Heart left ventricle (tissue), 16 donors: ENCODE measurements around the gene NTM. TPM values are rescaled to one million over a fixed set of nuclear protein-coding genes. Genes with fewer than 3 reads are reported as not detected.

Source experiments
- ATAC-seq, 4 donors: fragments of 200-7000 bp; cut with Tn5 transposase; one replicate each; pipeline ENCODE4 v1.9.1; 2020 to 2022; ENCODE audit warnings: moderate library complexity in 4 of 4, mild to moderate bottlenecking in 3 of 4, moderate number of reproducible peaks in 1 of 4
- DNase-seq, 5 donors: peaks; one replicate each; pipeline ENCODE4 v3.0.0-alpha.2; 2020
- H3K27ac ChIP-seq, 12 donors: fragments of 200-600 bp; sonication (generic) in 4 of 12; one replicate each; pipeline versions ENCODE4 v1.5.0 to v1.8.0; 2016 to 2022; ENCODE audit warnings: mild to moderate bottlenecking in 2 of 12
- H3K27me3 ChIP-seq, 9 donors: fragments of 200-600 bp; sonication (generic) in 2 of 9; one replicate each; pipeline versions ENCODE4 v1.5.1 to v1.8.0; 2016 to 2022; ENCODE audit warnings: mild to moderate bottlenecking in 3 of 9
- H3K36me3 ChIP-seq, 9 donors: fragments of 200-600 bp; sonication (generic) in 2 of 9; one replicate each; pipeline versions ENCODE4 v1.5.0 to v1.8.0; 2018 to 2022; ENCODE audit warnings: mild to moderate bottlenecking in 2 of 9
- H3K4me1 ChIP-seq, 12 donors: fragments of 200-600 bp; sonication (generic) in 4 of 12; one replicate each; pipeline versions ENCODE4 v1.5.0 to v1.8.0; 2016 to 2022; ENCODE audit warnings: mild to moderate bottlenecking in 3 of 12
- H3K4me3 ChIP-seq, 12 donors: fragments of 200-600 bp; sonication (generic) in 4 of 12; one replicate each; pipeline versions ENCODE4 v1.5.0 to v1.8.0; 2017 to 2022; ENCODE audit warnings: mild to moderate bottlenecking in 9 of 12, moderate library complexity in 4 of 12
- H3K9me3 ChIP-seq, 12 donors: fragments of 200-600 bp; sonication (generic) in 4 of 12; one replicate each; pipeline versions ENCODE4 v1.5.0 to v1.8.0; 2016 to 2022; ENCODE audit warnings: mild to moderate bottlenecking in 1 of 12
- POLR2A ChIP-seq, 2 donors: fragments of 450-650 bp; IDR thresholded peaks; one replicate each; pipeline ENCODE4 v1.6.1; 2017; ENCODE audit warnings: antibody characterized with exemption in 2 of 2, mild to moderate bottlenecking in 2 of 2, moderate library complexity in 2 of 2
- WGBS, 4 donors: extraction: QIAGEN DNeasy Blood & Tissue Kit in 2 of 4; methylation state at CpG; one replicate each; pipeline versions ENCODE4 v1.1.5 to v1.1.7; 2013 to 2018; 5-methylcytosine and 5-hydroxymethylcytosine counted together
- intact Hi-C, 10 donors: fragments of 100-400 bp; cut with DNase I; formaldehyde crosslinking; loops; one replicate each; pipeline versions ENCODE4 v1.11.1 to v1.14.2; 2022
- polyA plus RNA-seq, 2 donors: library from polyadenylated mRNA; stranded (reverse); fragments of 200-250 nt; gene quantifications; one replicate each; pipeline ENCODE4 v1.2.3, GENCODE V29; 2013
- total RNA-seq, 9 donors: library from RNA; depleted of rRNA in 2 of 9; stranded (reverse); fragments of >200 nt in 2 of 9; fragmentation: NEBNext Ultra II Directional in 3 of 9; extraction: Animal tissue kit (Norgen Biotek cat#: 25700) in 3 of 9; gene quantifications; one replicate each; pipeline versions ENCODE4 v1.1.0 to v1.2.4, GENCODE V29; 2016 to 2023
- TF ChIP-seq, protein P1 (sequence below), 12 donors: fragments of 200-600 bp; sonication (generic) in 4 of 12; IDR thresholded peaks; one replicate each; pipeline versions ENCODE4 v1.5.0 to v1.8.0; 2018 to 2022; ENCODE audit warnings: antibody characterized with exemption in 12 of 12, mild to moderate bottlenecking in 5 of 12
- donor health status: ischemic (EF 13 %, LVEDD 7.1; RV severe dilation, severe dysfunction).
- donor health status: healthy with polysubstance abuse.
- donor health status: DM: no; HTN: yes; CAD: no.
- donor health status: DM: no; HTN: no; CAD: no.
- donor health status: ischemic (EF 25% LVEDD 6.9; RV normal size, moderate dysfunction).
- donor health status: ischemic (EF 25% LVEDD 5.7; RV mildly dilated, moderate dysfunction).
- donor health status: healthy.
- donor health status: DM: yes; HTN: yes; CAD: no.
- donor health status: ischemic (EF 35%, LVEDD 5.7; RV mildly dilated, moderate dysfunction).
- donor health status: nonischemic (EF 11% LVEDD 7.7; RV severe dilation, severe dysfunction).
- donor health status: DM: yes; HTN: yes; CAD: no.
- donor health status: PGD.
- donor health status: ischemic (EF 29% LVEDD 5.4; RV normal size, mild dysfunction).
- donor health status: nonischemic (EF 23%, LVEDD 6.1; RV moderate dilation, normal function).

NTM gene
- total and polyA plus RNA-seq, 11 donors = 0.40 to 7.7 (median 1.5) TPM

GRCh38 chr11:132101881-132102280 is 731.5 kb downstream of the NTM start:
- intact Hi-C loops = no loop called here
- no peak for DNase-seq
- 69 to 75% (median 74%) methylated on average over 3 of the region's 3 CpGs for WGBS, 4 donors
- no peaks in the 10 kb centered on the region for H3K27me3 ChIP-seq
- no peak for TF ChIP-seq POLR2A (IDR thresholded peaks at IDR 0.05)
- TF ChIP-seq, protein P1, sequence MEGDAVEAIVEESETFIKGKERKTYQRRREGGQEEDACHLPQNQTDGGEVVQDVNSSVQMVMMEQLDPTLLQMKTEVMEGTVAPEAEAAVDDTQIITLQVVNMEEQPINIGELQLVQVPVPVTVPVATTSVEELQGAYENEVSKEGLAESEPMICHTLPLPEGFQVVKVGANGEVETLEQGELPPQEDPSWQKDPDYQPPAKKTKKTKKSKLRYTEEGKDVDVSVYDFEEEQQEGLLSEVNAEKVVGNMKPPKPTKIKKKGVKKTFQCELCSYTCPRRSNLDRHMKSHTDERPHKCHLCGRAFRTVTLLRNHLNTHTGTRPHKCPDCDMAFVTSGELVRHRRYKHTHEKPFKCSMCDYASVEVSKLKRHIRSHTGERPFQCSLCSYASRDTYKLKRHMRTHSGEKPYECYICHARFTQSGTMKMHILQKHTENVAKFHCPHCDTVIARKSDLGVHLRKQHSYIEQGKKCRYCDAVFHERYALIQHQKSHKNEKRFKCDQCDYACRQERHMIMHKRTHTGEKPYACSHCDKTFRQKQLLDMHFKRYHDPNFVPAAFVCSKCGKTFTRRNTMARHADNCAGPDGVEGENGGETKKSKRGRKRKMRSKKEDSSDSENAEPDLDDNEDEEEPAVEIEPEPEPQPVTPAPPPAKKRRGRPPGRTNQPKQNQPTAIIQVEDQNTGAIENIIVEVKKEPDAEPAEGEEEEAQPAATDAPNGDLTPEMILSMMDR (IDR thresholded peaks at IDR 0.05) = no peak
- H3K4me3 ChIP-seq = no peak overlapping the region
- H3K9me3 ChIP-seq = no peaks in the 10 kb centered on the region
- no peak overlapping the region for H3K27ac ChIP-seq
- no peak for ATAC-seq
- H3K36me3 ChIP-seq = no peaks in the 10 kb centered on the region
- no peaks in the 10 kb centered on the region for H3K4me1 ChIP-seq

- WGBS, 4 donors = 80 to 86% (median 82%) methylated on average over 9 to 10 of the region's 10 CpGs
- no peaks in the 10 kb centered on the region for H3K9me3 ChIP-seq
- no peak overlapping the region for H3K27ac ChIP-seq
- H3K36me3 ChIP-seq = no peaks in the 10 kb centered on the region
- no peaks in the 10 kb centered on the region for H3K4me1 ChIP-seq
- no peak overlapping the region for H3K4me3 ChIP-seq
- intact Hi-C loops = no loop called here
- H3K27me3 ChIP-seq = no peaks in the 10 kb centered on the region
- no peak for ATAC-seq
- no peak for TF ChIP-seq POLR2A (IDR thresholded peaks at IDR 0.05)
- TF ChIP-seq, protein P1 (IDR thresholded peaks at IDR 0.05) = no peak
- DNase-seq = no peak
Measured at GRCh38 chr11:132103021-132103420, 732.6 kb downstream of the NTM start.

GRCh38 chr11:132106096-132106982 is 735.9 kb downstream of the NTM start:
- Histone ChIP-seq H3K36me3 (no peaks in the 10 kb centered on the region), H3K27ac (no peak overlapping the region), H3K9me3 (no peaks in the 10 kb centered on the region), H3K4me1 (peaks cover 0 to 4% (median 0%) of the 10 kb centered on the region in 12 donors), H3K4me3 (no peak overlapping the region), H3K27me3 (no peaks in the 10 kb centered on the region)
- DNase-seq = no peak
- intact Hi-C loops = no loop called here
- ATAC-seq = no peak
- TF ChIP-seq POLR2A (IDR thresholded peaks at IDR 0.05) = no peak
- TF ChIP-seq, protein P1 (IDR thresholded peaks at IDR 0.05) = no peak
- WGBS, 4 donors = 76 to 86% (median 78%) methylated on average over 13 of the region's 13 CpGs

DNA sequence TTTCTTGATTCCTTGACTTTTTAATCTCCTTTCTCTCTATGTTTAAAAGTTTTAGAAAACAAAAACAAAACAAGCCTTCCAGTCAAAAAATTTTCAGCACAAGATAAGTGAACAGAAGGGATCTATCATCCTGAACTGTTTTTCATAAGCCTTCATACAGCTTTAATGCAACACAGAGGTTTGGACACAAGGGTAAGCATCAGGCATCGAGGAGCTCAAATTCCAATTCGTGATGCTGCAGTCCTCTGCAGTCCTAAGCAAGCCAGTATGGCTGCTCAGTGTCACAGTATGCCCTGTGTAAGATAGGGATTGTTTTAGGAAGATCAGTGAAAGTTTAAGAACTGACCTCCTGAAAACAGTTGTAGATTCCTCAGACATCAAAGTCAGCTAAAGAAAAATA is 740.9 kb downstream of the NTM start:
- no peak for TF ChIP-seq POLR2A (IDR thresholded peaks at IDR 0.05)
- TF ChIP-seq, protein P1 (IDR thresholded peaks at IDR 0.05) = no peak
- Histone ChIP-seq H3K4me3 (no peak overlapping the region), H3K36me3 (no peaks in the 10 kb centered on the region), H3K9me3 (no peaks in the 10 kb centered on the region), H3K27me3 (peaks cover 0 to 4% (median 0%) of the 10 kb centered on the region in 9 donors), H3K27ac (peak overlapping the region in 5 of 12 donors; percentile 15 to 66 (median 36)), H3K4me1 (peaks cover 0 to 17% (median 0%) of the 10 kb centered on the region in 12 donors)
- intact Hi-C loops = loop anchor here in 8 of 10 donors (5.0 to 10.0 kb wide), 5 partner anchors 201 to 951 kb away; no protein-coding TSS in a partner anchor
- ATAC-seq (no peak), DNase-seq (no peak)
- 32 to 44% (median 41%) methylated on average over 2 of the region's 2 CpGs for WGBS, 4 donors
